HCT116 (cell line): ENCODE data around the gene SIRPA.

Source experiments
- POLR2A ChIP-seq: IDR thresholded peaks from 2 replicates; pipeline ENCODE4 v1.7.0; 2011; ENCODE audit warnings: borderline replicate concordance; ENCODE audit not compliant: insufficient read depth, insufficient read length; ENCODE audit errors: extremely low read depth
- SIN3A ChIP-seq: IDR thresholded peaks from 2 replicates; pipeline ENCODE4 v1.6.1; 2012; ENCODE audit warnings: low read depth
- SP1 ChIP-seq: IDR thresholded peaks from 2 replicates; pipeline ENCODE4 v1.6.1; 2012; ENCODE audit warnings: low read depth
- TF ChIP-seq, protein P1 (sequence below), 3 experiments: fragments of 200-600 bp in 1 of 3; sonication (generic) in 1 of 3; IDR thresholded peaks in 2 of 3; conservative IDR thresholded peaks in 1 of 3; 2 replicates each; pipeline ENCODE4 v1.5.1; 2012 to 2017; ENCODE audit warnings: low read depth in 2 of 3, low read length in 2 of 3, antibody characterized with exemption in 1 of 3, borderline replicate concordance in 1 of 3, control low read depth in 1 of 3, mild to moderate bottlenecking in 1 of 3, mixed read lengths in 1 of 3, mixed run types in 1 of 3, moderate library complexity in 1 of 3; ENCODE audit not compliant: insufficient read depth in 1 of 3

- TF ChIP-seq, protein P1, sequence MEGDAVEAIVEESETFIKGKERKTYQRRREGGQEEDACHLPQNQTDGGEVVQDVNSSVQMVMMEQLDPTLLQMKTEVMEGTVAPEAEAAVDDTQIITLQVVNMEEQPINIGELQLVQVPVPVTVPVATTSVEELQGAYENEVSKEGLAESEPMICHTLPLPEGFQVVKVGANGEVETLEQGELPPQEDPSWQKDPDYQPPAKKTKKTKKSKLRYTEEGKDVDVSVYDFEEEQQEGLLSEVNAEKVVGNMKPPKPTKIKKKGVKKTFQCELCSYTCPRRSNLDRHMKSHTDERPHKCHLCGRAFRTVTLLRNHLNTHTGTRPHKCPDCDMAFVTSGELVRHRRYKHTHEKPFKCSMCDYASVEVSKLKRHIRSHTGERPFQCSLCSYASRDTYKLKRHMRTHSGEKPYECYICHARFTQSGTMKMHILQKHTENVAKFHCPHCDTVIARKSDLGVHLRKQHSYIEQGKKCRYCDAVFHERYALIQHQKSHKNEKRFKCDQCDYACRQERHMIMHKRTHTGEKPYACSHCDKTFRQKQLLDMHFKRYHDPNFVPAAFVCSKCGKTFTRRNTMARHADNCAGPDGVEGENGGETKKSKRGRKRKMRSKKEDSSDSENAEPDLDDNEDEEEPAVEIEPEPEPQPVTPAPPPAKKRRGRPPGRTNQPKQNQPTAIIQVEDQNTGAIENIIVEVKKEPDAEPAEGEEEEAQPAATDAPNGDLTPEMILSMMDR (IDR thresholded peaks at IDR 0.05 in 2 of 3, conservative IDR thresholded peaks at IDR 0.05 in 1 of 3; ENCODE audit: borderline replicate concordance in 1 of 3, insufficient read depth in 1 of 3, low read depth in 2 of 3, low read length in 2 of 3) = no peak
- no peak for TF ChIP-seq POLR2A
- TF ChIP-seq SP1 = no peak
- TF ChIP-seq SIN3A = no peak
Measured at GRCh38 chr20:1872459-1873097, 22.6 kb upstream of the SIRPA start.
